B cell (primary cell): ENCODE measurements around the gene ATP8B3.

Source experiments
- EZH2 ChIP-seq: IDR thresholded peaks from 2 replicates; pipeline ENCODE4 v1.6.1; 2012; ENCODE audit warnings: borderline replicate concordance, low read depth, mild to moderate bottlenecking, moderate library complexity, low read length; ENCODE audit not compliant: insufficient read depth, poor library complexity, severe bottlenecking
- TF ChIP-seq, protein P1 (sequence below): fragments of 200-600 bp; IDR thresholded peaks from one replicate; pipeline ENCODE4 v1.8.0; 2022; ENCODE audit warnings: antibody characterized with exemption, mild to moderate bottlenecking

GRCh38 chr19:1814391-1814790, 2.3 kb upstream of the ATP8B3 start:
- TF ChIP-seq, protein P1, sequence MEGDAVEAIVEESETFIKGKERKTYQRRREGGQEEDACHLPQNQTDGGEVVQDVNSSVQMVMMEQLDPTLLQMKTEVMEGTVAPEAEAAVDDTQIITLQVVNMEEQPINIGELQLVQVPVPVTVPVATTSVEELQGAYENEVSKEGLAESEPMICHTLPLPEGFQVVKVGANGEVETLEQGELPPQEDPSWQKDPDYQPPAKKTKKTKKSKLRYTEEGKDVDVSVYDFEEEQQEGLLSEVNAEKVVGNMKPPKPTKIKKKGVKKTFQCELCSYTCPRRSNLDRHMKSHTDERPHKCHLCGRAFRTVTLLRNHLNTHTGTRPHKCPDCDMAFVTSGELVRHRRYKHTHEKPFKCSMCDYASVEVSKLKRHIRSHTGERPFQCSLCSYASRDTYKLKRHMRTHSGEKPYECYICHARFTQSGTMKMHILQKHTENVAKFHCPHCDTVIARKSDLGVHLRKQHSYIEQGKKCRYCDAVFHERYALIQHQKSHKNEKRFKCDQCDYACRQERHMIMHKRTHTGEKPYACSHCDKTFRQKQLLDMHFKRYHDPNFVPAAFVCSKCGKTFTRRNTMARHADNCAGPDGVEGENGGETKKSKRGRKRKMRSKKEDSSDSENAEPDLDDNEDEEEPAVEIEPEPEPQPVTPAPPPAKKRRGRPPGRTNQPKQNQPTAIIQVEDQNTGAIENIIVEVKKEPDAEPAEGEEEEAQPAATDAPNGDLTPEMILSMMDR = no peak
- TF ChIP-seq EZH2 = no peak
